Mononuclear cell (primary cell): Measurements from ENCODE around the gene POC1B. TPM values are rescaled to one million over a fixed set of nuclear protein-coding genes. Genes with fewer than 3 reads are reported as not detected.

Source experiments
- H3K27me3 ChIP-seq: 2 replicates; pipeline ENCODE4 v1.6.0; 2011; ENCODE audit warnings: low read length, control low read depth; ENCODE audit not compliant: insufficient read depth
- H3K4me1 ChIP-seq: 2 replicates; pipeline ENCODE4 v1.5.1; 2011; ENCODE audit warnings: mild to moderate bottlenecking, low read length, control low read depth; ENCODE audit not compliant: insufficient read depth
- H3K4me3 ChIP-seq: 2 replicates; pipeline ENCODE4 v1.5.1; 2011; ENCODE audit warnings: mild to moderate bottlenecking, low read length, moderate library complexity
- H3K9me3 ChIP-seq: 2 replicates; pipeline ENCODE4 v1.5.1; 2011; ENCODE audit warnings: low read depth, mild to moderate bottlenecking, control low read depth, low read length
- total RNA-seq: library from RNA; depleted of rRNA; stranded (reverse); fragments of >200 nt; gene quantifications from one replicate; pipeline ENCODE4 v1.2.3, GENCODE V29; 2012

The POC1B gene
- total RNA-seq, 1 donor = 49.1 TPM

DNA sequence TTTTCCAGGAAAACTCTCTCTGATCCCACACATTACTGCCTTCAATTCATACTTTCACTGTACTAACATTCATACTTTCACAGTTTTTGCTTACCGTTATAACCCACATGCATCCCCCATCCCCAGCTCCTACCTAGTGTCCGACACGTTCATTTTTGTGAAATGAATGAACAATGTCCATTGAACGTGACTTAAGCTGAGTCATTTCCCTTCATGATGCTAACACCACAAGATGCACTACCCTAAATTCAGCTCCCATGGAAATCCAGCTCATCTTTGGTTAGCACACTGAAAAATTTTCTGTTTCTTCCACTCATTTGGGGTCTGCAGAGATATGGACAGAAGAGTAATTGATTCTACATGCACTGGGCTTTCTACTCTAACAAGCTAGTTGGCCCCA lies 85.9 kb downstream of the POC1B start:
- Histone ChIP-seq H3K4me3 (no peak overlapping the region), H3K4me1 (no peaks in the 10 kb centered on the region), H3K9me3 (no peaks in the 10 kb centered on the region), H3K27me3 (no peaks in the 10 kb centered on the region)

GRCh38 chr12:89437231-89437630 lies 88.6 kb downstream of the POC1B start:
- Histone ChIP-seq H3K27me3 (no peaks in the 10 kb centered on the region), H3K4me1 (no peaks in the 10 kb centered on the region), H3K4me3 (no peak overlapping the region), H3K9me3 (no peaks in the 10 kb centered on the region)

DNA sequence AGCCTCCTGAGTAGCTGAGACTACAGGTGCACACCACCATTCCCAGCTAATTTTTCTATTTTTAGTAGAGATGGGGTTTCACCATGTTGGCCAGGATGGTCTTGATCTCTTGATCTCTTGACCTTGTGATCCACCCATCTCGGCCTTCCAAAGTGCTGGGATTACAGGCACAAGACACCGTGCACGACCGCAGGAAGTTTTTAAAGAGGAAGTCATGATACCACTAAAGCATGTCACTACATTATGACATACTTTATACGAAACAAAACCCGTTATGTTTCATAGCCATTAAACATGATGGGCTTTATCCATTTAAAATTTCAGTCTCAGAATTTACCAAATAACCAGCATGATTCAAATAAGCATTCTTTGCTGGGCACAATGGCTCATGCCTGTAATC lies 89.8 kb downstream of the POC1B start:
- Histone ChIP-seq H3K4me3 (no peak overlapping the region), H3K9me3 (no peaks in the 10 kb centered on the region), H3K27me3 (no peaks in the 10 kb centered on the region), H3K4me1 (no peaks in the 10 kb centered on the region)

GRCh38 chr12:89433634-89434033 lies 92.2 kb downstream of the POC1B start:
- no peak overlapping the region for H3K4me3 ChIP-seq
- peaks cover 2% of the 10 kb centered on the region for H3K4me1 ChIP-seq
- H3K9me3 ChIP-seq = no peaks in the 10 kb centered on the region
- H3K27me3 ChIP-seq = no peaks in the 10 kb centered on the region

- Histone ChIP-seq H3K4me1 (peaks cover 14% of the 10 kb centered on the region), H3K9me3 (no peaks in the 10 kb centered on the region), H3K4me3 (no peak overlapping the region), H3K27me3 (no peaks in the 10 kb centered on the region)
Observed at GRCh38 chr12:89432396-89432795, 93.5 kb downstream of the POC1B start.

- Histone ChIP-seq H3K4me3 (no peak overlapping the region), H3K27me3 (no peaks in the 10 kb centered on the region), H3K9me3 (no peaks in the 10 kb centered on the region), H3K4me1 (peaks cover 24% of the 10 kb centered on the region)
Observed at GRCh38 chr12:89429528-89429927, 96.3 kb downstream of the POC1B start.

DNA sequence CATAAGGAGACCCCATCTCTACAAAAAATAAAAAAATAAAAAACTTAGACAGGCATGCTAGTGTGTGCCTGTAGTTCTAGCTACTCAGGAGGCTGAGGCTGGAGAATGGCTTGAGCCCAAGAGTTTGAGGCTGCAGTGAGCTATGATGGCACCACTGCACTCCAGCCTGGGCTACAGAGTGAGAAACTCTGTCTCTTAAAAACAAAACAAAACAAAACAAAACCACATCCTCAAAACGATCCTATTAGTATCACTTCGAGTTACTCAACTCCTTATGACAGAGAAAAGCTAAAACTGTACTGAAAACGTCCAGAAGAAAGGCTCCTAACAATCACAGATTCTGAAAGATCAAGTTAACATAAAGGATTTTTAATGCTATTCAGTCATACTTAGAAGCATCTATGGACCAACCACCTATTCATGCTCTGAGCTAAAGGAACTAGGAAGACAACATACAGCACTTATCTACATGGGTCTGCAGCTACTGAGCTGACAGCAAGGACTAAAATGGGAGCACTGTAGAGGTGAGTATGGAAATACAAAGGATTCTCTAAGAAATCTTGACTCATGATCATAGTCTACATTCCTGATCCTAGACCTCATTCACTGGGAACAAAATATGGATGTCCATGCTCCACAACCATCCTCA lies 98.2 kb downstream of the POC1B start:
- Histone ChIP-seq H3K4me3 (no peak overlapping the region), H3K9me3 (no peaks in the 10 kb centered on the region), H3K27me3 (no peaks in the 10 kb centered on the region), H3K4me1 (peaks cover 30% of the 10 kb centered on the region)

DNA sequence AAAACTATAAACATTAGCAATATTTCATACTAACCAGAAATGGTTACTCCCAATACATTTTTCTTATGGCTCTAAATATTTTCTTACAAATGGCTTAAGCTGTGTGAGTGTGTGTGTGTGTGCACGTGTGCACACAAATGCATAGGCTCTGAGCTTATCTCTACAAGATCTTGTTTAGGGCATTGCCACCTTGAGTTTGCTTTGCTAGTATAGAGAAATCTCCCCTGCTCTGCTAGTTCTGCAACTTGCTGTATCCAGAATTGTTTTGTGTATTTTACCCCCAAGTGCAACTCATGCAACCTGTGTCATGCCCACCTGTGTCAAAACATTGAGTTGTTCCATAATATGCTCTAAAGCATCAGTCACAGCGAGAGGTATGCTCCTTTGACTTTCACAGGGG lies 101.0 kb downstream of the POC1B start:
- no peak overlapping the region for H3K4me3 ChIP-seq
- H3K4me1 ChIP-seq = peaks cover 30% of the 10 kb centered on the region

GRCh38 chr12:89424389-89424788 lies 101.5 kb downstream of the POC1B start:
- Histone ChIP-seq H3K9me3 (no peaks in the 10 kb centered on the region), H3K4me1 (peaks cover 31% of the 10 kb centered on the region), H3K4me3 (no peak overlapping the region), H3K27me3 (no peaks in the 10 kb centered on the region)

More for the DNA sequence above, 101.0 kb downstream of the POC1B start:
- Histone ChIP-seq H3K9me3 (no peaks in the 10 kb centered on the region), H3K27me3 (no peaks in the 10 kb centered on the region)

DNA sequence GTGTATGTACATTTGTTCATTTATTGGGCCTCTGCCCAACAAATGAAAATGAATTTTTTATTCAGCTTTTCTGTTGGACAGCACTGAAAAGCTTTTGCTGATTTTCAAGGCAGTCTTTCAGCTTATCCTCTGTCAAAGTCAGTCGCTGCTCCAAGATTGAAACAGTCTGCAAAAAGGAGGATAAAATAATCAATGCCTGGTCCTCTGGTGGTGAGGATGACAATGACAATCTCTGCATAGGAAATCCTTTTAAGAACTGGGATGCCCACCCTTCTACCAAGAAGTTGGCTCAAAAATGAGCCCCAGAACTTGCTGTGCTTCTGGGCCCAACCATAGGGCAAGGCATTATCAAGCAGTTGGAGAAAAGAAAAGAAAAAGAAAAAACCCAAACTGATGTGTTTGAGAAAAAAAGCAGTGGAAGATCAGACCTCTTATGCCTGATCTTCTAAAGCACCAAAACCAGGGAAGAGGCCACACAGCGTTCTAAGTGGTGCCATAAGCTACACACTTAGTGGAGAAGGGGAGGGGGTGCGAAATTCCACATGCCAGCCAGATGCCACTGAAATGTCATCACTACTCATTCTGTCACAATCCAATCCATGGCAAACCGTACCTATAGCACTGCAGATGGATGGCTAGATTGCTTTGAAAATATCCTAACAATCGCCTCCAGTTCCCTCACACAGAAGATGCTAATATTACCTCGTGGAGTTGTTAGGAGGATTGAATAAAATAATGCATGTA lies 104.6 kb downstream of the POC1B start:
- H3K4me3 ChIP-seq = no peak overlapping the region
- no peaks in the 10 kb centered on the region for H3K27me3 ChIP-seq
- peaks cover 32% of the 10 kb centered on the region for H3K4me1 ChIP-seq
- no peaks in the 10 kb centered on the region for H3K9me3 ChIP-seq

GRCh38 chr12:89418228-89418910 lies 107.5 kb downstream of the POC1B start:
- H3K27me3 ChIP-seq = no peaks in the 10 kb centered on the region
- H3K4me3 ChIP-seq = no peak overlapping the region
- peaks cover 19% of the 10 kb centered on the region for H3K4me1 ChIP-seq
- no peaks in the 10 kb centered on the region for H3K9me3 ChIP-seq

DNA sequence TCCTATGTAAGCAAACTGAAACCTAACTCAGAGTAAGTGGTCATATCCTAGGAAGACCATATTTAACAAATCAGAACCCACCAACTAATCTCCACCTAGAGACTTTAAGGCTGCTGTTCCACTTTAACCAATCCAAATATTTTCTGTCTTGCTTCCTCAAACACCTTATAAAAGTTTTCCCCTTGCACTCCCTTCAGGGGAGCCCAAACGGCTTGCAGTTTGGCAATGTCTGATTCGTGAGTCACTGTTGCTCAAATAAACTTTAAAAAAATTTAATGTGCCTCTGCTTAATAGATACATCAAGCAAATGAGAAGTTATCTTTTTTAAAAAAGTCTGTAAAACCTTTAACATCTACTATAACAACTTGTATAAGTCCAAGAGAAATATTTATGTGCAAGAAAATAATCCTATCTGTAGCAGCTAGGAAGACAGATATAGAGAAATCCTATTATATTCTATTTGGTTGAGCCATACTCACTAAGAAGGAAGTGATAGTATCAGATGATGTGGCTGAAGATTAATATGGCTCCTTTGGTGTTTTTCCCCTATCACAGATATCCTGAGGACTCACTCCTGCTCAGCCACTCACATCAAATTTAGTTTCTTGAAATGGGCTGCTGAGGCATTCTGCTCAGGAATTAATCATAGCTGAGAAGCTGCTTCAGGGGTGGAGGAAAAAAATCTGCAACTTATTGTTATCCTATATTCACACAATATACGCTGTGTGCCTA lies 108.4 kb downstream of the POC1B start:
- H3K4me1 ChIP-seq = peaks cover 19% of the 10 kb centered on the region
- H3K9me3 ChIP-seq = no peaks in the 10 kb centered on the region
- H3K27me3 ChIP-seq = no peaks in the 10 kb centered on the region
- H3K4me3 ChIP-seq = no peak overlapping the region

- Histone ChIP-seq H3K4me3 (no peak overlapping the region), H3K27me3 (no peaks in the 10 kb centered on the region), H3K4me1 (peaks cover 19% of the 10 kb centered on the region), H3K9me3 (no peaks in the 10 kb centered on the region)
Observed at GRCh38 chr12:89416049-89416792, 109.6 kb downstream of the POC1B start.

- no peak overlapping the region for H3K4me3 ChIP-seq
- no peaks in the 10 kb centered on the region for H3K27me3 ChIP-seq
- peaks cover 19% of the 10 kb centered on the region for H3K4me1 ChIP-seq
- no peaks in the 10 kb centered on the region for H3K9me3 ChIP-seq
Observed at GRCh38 chr12:89414851-89415250, 111.0 kb downstream of the POC1B start.
